Dedifferentiated amniotic fluid mesenchymal stem cell (primary cell): ENCODE data around the gene ATP11A.

Source experiments
- DNase-seq: peaks from one replicate; pipeline ENCODE4 v3.0.0-alpha.2; 2016; ENCODE audit errors: extremely low spot score

The ATP11A gene

DNA sequence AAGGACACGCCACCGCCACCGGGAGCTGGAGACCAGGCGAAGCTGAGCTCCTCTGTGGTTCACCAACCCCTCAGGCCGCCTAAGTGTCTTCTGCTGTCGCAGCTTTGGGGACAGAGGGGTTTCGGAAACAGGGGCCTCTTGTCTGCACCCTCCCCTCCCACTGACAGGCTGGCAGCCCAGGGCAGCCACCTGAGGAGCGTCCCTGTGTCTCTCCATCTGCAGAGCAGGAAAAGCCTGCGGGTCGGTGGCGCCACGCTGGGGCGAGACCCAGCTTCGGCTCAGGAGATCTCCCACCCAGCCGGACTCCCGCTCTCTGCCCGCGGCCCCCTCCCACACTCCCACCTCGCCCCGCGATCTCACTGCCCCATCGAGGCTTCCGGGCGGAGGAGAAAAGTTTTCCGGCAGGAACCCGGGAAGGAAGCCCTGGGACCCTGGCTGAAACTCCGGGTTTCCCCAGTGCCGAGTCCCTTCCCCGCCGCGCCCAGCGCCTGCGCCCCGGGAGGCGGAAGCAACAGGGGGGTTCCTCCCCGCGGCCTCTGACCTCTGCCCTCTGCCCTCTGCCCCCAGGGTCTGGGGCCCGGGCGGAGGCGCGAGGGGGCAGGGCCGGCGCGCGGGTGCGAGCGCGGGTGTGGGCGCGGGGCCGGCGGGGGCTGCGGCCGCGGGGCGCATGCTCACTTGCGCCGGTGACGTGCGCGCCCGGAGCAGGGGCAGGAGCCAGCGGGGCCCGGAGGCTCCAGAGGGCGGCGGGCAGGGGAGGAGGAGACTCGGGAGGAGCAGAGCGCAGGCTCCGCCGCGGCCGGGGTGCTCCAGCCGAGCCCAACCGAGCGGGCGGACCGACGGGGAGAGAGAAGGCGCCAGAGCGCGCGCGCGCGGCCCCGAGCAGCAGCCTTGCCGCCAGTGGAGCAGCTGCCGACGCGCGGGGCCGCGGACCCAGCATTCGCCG, at the start of gene ATP11A:
Gene ATP11A, plus strand, starts transcription at position 736 of the 943 bp plus-strand sequence. CDS start 379 bp downstream, outside the sequence.
- peak; percentile 90 for DNase-seq

- DNase-seq = no peak
Observed at GRCh38 chr13:112641456-112642089, 48.3 kb upstream of the ATP11A start.

- DNase-seq = no peak
Observed at GRCh38 chr13:112642090-112642460, 47.8 kb upstream of the ATP11A start.

GRCh38 chr13:112643759-112644459, 45.9 kb upstream of the ATP11A start:
- DNase-seq = no peak

DNA sequence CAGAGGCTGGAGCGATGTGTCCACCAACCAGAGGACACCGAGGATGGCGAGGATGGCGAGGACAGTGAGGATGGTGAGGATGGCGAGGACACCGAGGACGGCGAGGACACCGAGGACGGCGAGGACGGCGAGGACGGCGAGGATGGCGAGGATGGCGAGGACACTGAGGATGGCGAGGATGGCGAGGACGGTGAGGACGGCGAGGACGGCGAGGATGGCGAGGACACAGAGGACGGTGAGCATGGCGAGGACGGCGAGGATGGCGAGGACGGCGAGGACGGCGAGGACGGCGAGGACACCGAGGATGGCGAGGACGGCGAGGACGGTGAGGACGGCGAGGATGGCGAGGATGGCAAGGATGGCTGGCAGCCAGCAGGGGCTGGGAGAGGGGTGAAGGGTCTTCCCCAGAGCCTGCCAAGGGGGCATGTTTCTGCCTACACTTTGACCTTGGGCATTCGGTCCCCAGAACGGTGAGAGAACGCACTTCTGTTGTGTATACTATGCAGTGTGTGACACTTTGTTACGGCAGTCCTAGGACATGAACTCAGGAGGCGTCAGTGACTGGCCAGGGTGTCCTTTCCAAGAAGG, 44.4 kb upstream of the ATP11A start:
- no peak for DNase-seq

GRCh38 chr13:112647256-112647655, 42.6 kb upstream of the ATP11A start:
- no peak for DNase-seq

DNA sequence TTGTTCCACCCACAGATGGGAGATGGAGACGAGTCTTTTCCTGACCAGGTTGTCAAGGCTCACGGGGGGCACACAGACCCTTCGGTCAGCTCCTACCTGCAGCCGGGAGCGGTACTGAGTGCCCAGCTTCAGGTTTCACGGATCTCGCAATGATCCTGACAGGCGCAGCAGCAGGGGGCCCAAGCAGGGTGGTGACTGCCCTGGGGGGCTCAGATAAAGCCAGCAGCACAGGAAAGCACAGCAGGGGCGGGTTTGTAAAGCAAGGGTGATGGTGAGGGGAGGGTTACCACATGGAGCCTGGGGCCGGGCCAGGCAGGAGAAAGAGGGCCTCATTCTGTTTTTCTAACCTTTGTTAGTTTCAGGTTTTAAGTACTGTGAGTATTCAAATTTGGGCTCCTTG, 41.7 kb upstream of the ATP11A start:
- DNase-seq = no peak

- no peak for DNase-seq
Observed at GRCh38 chr13:112648966-112649690, 40.7 kb upstream of the ATP11A start.

GRCh38 chr13:112651311-112651710, 38.5 kb upstream of the ATP11A start:
- DNase-seq = no peak

- no peak for DNase-seq
Observed at GRCh38 chr13:112651750-112652511, 37.9 kb upstream of the ATP11A start.

- no peak for DNase-seq
Observed at GRCh38 chr13:112652512-112653070, 37.2 kb upstream of the ATP11A start.

DNA sequence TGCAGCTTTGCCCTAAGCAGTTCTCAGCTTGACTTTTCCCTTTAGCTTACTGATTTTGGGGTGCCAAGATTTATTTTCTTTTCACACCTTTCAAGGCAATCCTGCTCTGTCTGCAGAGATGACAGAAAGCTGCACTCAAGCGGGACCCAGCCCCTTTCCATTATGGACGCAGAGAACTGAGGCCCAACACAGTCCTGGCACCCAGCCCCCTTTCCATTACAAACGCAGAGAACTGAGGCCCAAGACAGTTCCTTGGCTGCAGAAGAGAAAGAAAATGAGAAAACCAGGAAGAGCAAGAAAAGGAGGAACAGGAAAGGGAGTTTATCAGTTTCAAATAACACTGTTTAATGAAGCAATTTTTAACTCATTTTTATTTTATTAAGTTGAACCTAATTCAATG, 36.8 kb upstream of the ATP11A start:
- DNase-seq = no peak

DNA sequence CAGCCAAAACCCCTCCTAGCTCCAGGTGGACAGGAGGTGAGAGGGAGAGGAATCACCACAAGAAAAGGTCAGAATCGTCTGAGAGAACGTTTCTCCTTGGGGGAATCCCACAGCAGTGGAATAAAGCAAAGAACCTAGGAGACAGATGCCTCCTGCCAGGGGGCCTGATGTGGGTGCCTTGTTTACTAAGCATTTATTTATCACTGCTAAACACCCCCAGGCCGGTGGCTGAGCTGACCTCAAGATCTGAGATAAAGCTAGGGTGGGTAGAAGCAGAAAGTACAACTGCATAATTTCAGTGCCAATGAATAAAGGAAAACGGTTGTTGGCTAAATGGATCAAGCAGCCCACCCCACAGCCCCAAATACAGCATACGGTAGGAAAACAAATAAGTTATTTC, 33.9 kb upstream of the ATP11A start:
- DNase-seq = no peak

GRCh38 chr13:112657850-112658445, 31.9 kb upstream of the ATP11A start:
- DNase-seq = no peak

DNA sequence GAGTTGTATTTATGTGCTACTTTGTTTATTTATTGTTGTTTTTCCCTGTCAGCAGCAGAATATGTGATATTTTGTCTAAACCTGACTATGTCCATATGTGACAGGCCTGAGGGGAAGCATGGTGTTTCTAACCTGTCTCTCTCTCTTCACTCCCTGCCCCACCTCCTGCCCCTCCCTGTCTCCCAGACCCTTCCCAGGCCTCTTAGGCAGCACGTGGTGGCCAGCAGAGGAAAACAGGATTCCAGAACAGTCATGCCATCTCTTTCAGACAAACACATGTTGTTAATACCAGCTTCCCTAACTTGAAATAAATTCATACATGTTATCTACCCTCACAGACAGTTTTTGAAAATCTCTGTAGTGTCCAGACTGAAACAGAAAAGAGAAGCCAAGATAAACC, 31.0 kb upstream of the ATP11A start:
- DNase-seq = no peak

GRCh38 chr13:112661291-112661690, 28.5 kb upstream of the ATP11A start:
- no peak for DNase-seq

DNA sequence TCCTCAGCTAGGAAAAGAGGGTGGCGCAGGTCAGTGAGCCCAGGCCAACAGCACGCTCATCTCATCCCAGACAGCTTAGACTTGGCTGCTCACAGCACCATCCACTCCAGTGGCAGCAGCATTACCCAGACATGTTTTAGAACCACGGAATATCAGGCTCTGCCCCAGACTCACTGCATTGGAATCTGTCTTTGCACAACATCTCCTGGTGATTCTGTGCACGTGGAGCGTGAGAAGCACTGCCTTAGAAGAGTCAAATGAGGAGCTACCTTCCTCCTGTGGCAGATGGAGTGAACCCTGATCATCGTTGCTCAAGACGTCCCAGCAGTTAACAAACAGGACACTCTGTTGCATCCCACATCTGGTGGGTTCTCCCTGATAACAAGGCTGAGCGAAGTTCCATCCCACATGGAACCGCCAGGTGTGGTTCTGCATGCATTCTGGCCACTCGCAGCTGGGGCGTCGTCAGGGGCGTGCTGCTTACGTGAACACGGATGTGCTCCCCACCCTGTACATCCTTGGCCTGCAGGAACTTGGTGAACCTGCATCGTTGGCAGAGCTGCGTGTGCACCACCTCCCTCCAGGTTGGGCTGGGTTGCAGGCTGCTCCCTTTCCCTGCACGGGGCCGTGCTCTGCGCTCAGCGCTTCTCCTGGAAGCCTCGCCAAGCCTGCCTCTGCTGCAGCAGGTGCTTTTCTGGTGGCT, 25.2 kb upstream of the ATP11A start:
- DNase-seq = no peak

- no peak for DNase-seq
Observed at GRCh38 chr13:112668924-112669323, 20.9 kb upstream of the ATP11A start.

- DNase-seq = no peak
Observed at GRCh38 chr13:112669881-112670499, 19.8 kb upstream of the ATP11A start.
